H1 (cell line): Measurements from ENCODE around the gene IL12RB2. TPM values are rescaled to one million over a fixed set of nuclear protein-coding genes. Genes with fewer than 3 reads are reported as not detected.
A peak's percentile ranks its signal among the peaks of the same experiment; 100 is the strongest.

ENCODE experiments used
- CTCF ChIA-PET: fragments of 300-600 bp; sonication (Branson Sonifier 250); formaldehyde crosslinking; loops from one replicate; lab custom pipeline; 2021; ENCODE audit not compliant: partially characterized antibody; lab: Charles Lee
- POLR2A ChIA-PET: fragments of 300-600 bp; sonication (Branson Sonifier 250); formaldehyde crosslinking; loops from one replicate; lab custom pipeline; 2021; ENCODE audit warnings: inconsistent platforms; ENCODE audit not compliant: partially characterized antibody; lab: Charles Lee
- DNase-seq, 2 experiments: peaks; one replicate each; pipeline versions ENCODE4 v3.0.0 to v3.0.0-alpha.2; 2010 to 2022; ENCODE audit warnings: low spot score in 2 of 2, low read depth in 1 of 2, mixed read lengths in 1 of 2
- FAIRE-seq: peaks from 2 replicates; lab custom pipeline; 2011; peaks lifted over from hg19 to GRCh38; lab: Jason Lieb, UNC
- H2AFZ ChIP-seq: 2 replicates; pipeline ENCODE4 v1.8.1; 2012; ENCODE audit warnings: low read length, inconsistent platforms
- H2AK5ac ChIP-seq: 2 replicates; pipeline ENCODE4 v1.6.1; 2013; ENCODE audit warnings: low read depth, low read length
- H2BK120ac ChIP-seq: replicated peaks from 2 replicates; pipeline ENCODE3; 2013; ENCODE audit warnings: low read depth, low read length, inconsistent platforms
- H2BK12ac ChIP-seq: 2 replicates; pipeline ENCODE4 v1.6.1; 2013; ENCODE audit warnings: low read depth, low read length
- H2BK15ac ChIP-seq: 2 replicates; pipeline ENCODE4 v1.6.1; 2013; ENCODE audit warnings: low read length
- H2BK20ac ChIP-seq: 2 replicates; pipeline ENCODE4 v1.6.1; 2013; ENCODE audit warnings: low read length
- H2BK5ac ChIP-seq: 2 replicates; pipeline ENCODE4 v1.6.1; 2013; ENCODE audit warnings: low read depth, low read length
- H3K14ac ChIP-seq: 2 replicates; pipeline ENCODE4 v1.6.1; 2013; ENCODE audit warnings: inconsistent platforms; ENCODE audit not compliant: insufficient read length
- H3K18ac ChIP-seq: 2 replicates; pipeline ENCODE4 v1.6.1; 2013; ENCODE audit warnings: low read length; ENCODE audit errors: extremely low read depth
- H3K23ac ChIP-seq: 2 replicates; pipeline ENCODE4 v1.6.1; 2013; ENCODE audit warnings: inconsistent platforms; ENCODE audit not compliant: insufficient read length
- H3K23me2 ChIP-seq: 2 replicates; pipeline ENCODE4 v1.6.1; 2013; ENCODE audit warnings: low read depth, low read length
- H3K27ac ChIP-seq: 2 replicates; pipeline ENCODE4 v1.6.1; 2011; ENCODE audit warnings: low read depth, low read length, inconsistent platforms
- H3K27me3 ChIP-seq, 4 experiments: replicated peaks in 1 of 4; 1 replicate in 1 of 4; 2 replicates in 3 of 4; pipeline versions ENCODE4 v1.6.1 to v1.8.1; 2011 to 2013; ENCODE audit warnings: low read length in 3 of 4, mild to moderate bottlenecking in 3 of 4, inconsistent platforms in 2 of 4, mixed read lengths in 2 of 4, moderate library complexity in 1 of 4; ENCODE audit not compliant: control insufficient read depth in 3 of 4, insufficient read depth in 3 of 4; ENCODE audit errors: extremely low read depth in 1 of 4
- H3K36me3 ChIP-seq, 4 experiments: 2 replicates each; pipeline versions ENCODE4 v1.6.1 to v1.8.1; 2011 to 2013; ENCODE audit warnings: mild to moderate bottlenecking in 4 of 4, low read length in 3 of 4, moderate library complexity in 2 of 4, control low read depth in 1 of 4, inconsistent platforms in 1 of 4; ENCODE audit not compliant: insufficient read depth in 4 of 4, control insufficient read depth in 2 of 4
- H3K4ac ChIP-seq: replicated peaks from 2 replicates; pipeline ENCODE3; 2013; ENCODE audit warnings: low read length, low read depth, mixed read lengths, inconsistent platforms; ENCODE audit not compliant: insufficient read length
- H3K4me1 ChIP-seq, 4 experiments: replicated peaks in 1 of 4; 1 replicate in 1 of 4; 2 replicates in 3 of 4; pipeline versions ENCODE4 v1.6.1 to v1.8.1; 2011 to 2013; ENCODE audit warnings: low read length in 3 of 4, inconsistent platforms in 2 of 4, mixed read lengths in 1 of 4; ENCODE audit not compliant: insufficient read depth in 4 of 4, control insufficient read depth in 3 of 4
- H3K4me2 ChIP-seq, 2 experiments: 2 replicates each; pipeline versions ENCODE4 v1.6.1 to v1.8.1; 2011 to 2013; ENCODE audit warnings: low read depth in 2 of 2, low read length in 2 of 2, control low read depth in 1 of 2, inconsistent platforms in 1 of 2, mild to moderate bottlenecking in 1 of 2; ENCODE audit not compliant: insufficient read depth in 1 of 2
- H3K4me3 ChIP-seq, 4 experiments: fragments of 200-600, 300-600 bp in 1 of 4; sonication (generic), shearing (Covaris generic), sonication (Bioruptor Twin) in 1 of 4; 2 replicates each; pipeline versions ENCODE4 v1.5.1 to v1.8.1; 2011 to 2016; ENCODE audit warnings: low read length in 4 of 4, low read depth in 3 of 4, control low read depth in 2 of 4, inconsistent platforms in 2 of 4, mild to moderate bottlenecking in 2 of 4, mixed read lengths in 1 of 4, moderate library complexity in 1 of 4; ENCODE audit not compliant: insufficient read depth in 2 of 4; ENCODE audit errors: extremely low read depth in 1 of 4
- H3K56ac ChIP-seq: replicated peaks from 2 replicates; pipeline ENCODE3; 2013; ENCODE audit warnings: low read depth, mild to moderate bottlenecking, mixed read lengths, low read length, inconsistent platforms; ENCODE audit not compliant: insufficient read length
- H3K79me1 ChIP-seq: 2 replicates; pipeline ENCODE4 v1.6.1; 2013; ENCODE audit warnings: low read depth, low read length, control low read depth
- H3K79me2 ChIP-seq, 2 experiments: 2 replicates each; pipeline versions ENCODE4 v1.6.1 to v1.8.1; 2012 to 2013; ENCODE audit warnings: low read length in 2 of 2, mild to moderate bottlenecking in 2 of 2, inconsistent platforms in 1 of 2; ENCODE audit not compliant: insufficient read depth in 2 of 2, control insufficient read depth in 1 of 2
- H3K9ac ChIP-seq, 4 experiments: replicated peaks in 1 of 4; 1 replicate in 1 of 4; 2 replicates in 3 of 4; pipeline versions ENCODE4 v1.6.1 to v1.8.1; 2011 to 2013; ENCODE audit warnings: low read depth in 3 of 4, low read length in 3 of 4, control low read depth in 2 of 4, mild to moderate bottlenecking in 2 of 4, moderate library complexity in 2 of 4, inconsistent platforms in 1 of 4; ENCODE audit errors: extremely low read depth in 1 of 4
- H3K9me3 ChIP-seq, 2 experiments: 2 replicates each; pipeline versions ENCODE4 v1.6.1 to v1.8.1; 2012 to 2013; ENCODE audit warnings: mild to moderate bottlenecking in 2 of 2, moderate library complexity in 2 of 2, control low read depth in 1 of 2, inconsistent platforms in 1 of 2, low read depth in 1 of 2, low read length in 1 of 2, mixed read lengths in 1 of 2; ENCODE audit not compliant: insufficient read depth in 2 of 2
- H4K20me1 ChIP-seq, 2 experiments: replicated peaks in 1 of 2; 2 replicates each; pipeline versions ENCODE3 to v1.8.1; 2011 to 2013; ENCODE audit warnings: inconsistent platforms in 2 of 2, low read length in 2 of 2, mild to moderate bottlenecking in 1 of 2; ENCODE audit not compliant: insufficient read depth in 2 of 2, control insufficient read depth in 1 of 2
- H4K5ac ChIP-seq: 2 replicates; pipeline ENCODE4 v1.6.1; 2013; ENCODE audit warnings: low read length, low read depth, mixed read lengths, inconsistent platforms; ENCODE audit not compliant: insufficient read length
- H4K8ac ChIP-seq: 2 replicates; pipeline ENCODE4 v1.8.0; 2013; ENCODE audit warnings: mild to moderate bottlenecking, moderate library complexity, low read length, inconsistent platforms; ENCODE audit not compliant: insufficient read depth; ENCODE audit errors: extremely low read depth
- H4K91ac ChIP-seq: replicated peaks from 2 replicates; pipeline ENCODE3; 2013; ENCODE audit warnings: low read length, mixed read lengths, inconsistent platforms; ENCODE audit not compliant: insufficient read length
- CEBPB ChIP-seq: IDR thresholded peaks from 2 replicates; pipeline ENCODE4 v1.6.1; 2012; ENCODE audit warnings: low read depth, low read length
- WGBS, 2 experiments: shearing (Covaris generic) in 1 of 2; methylation state at CpG; one replicate each; pipeline versions ENCODE4 v1.1.6 to v1.1.7; 2013 to 2015; ENCODE audit warnings: low lambda C conversion rate in 2 of 2, mixed read lengths in 2 of 2, inconsistent platforms in 1 of 2, low coverage in 1 of 2, missing lambda C conversion rate in 1 of 2; ENCODE audit not compliant: insufficient replicate concordance in 2 of 2, insufficient coverage in 1 of 2, insufficient read length in 1 of 2; ENCODE audit errors: extremely low coverage in 1 of 2, missing lambda C conversion rate in 1 of 2; 5-methylcytosine and 5-hydroxymethylcytosine counted together
- polyA plus RNA-seq, 7 experiments: library from polyadenylated mRNA; depleted of rRNA in 3 of 7; stranded (reverse) in 5 of 7; unstranded in 2 of 7; fragments of >200 nt in 5 of 7; fragments of 200-250 nt in 2 of 7; gene quantifications; 1 replicate in 5 of 7; 2 replicates in 1 of 7; 4 replicates in 1 of 7; pipeline versions ENCODE4 v1.2.1 to v1.2.3, GENCODE V29; 2011 to 2013; ENCODE audit warnings: missing spikeins in 2 of 7, mixed read lengths in 2 of 7
- total RNA-seq: library from RNA; stranded (reverse); fragmentation: NEBNext Ultra II Directional; extraction: Animal tissue kit (Norgen Biotek cat#: 25700); gene quantifications from 2 replicates; pipeline ENCODE4 v1.2.1, GENCODE V29; 2021
- TF ChIP-seq, protein P1 (sequence below): IDR thresholded peaks from 2 replicates; pipeline ENCODE4 v1.6.1; 2011; ENCODE audit warnings: low read depth, mild to moderate bottlenecking, low read length; ENCODE audit not compliant: insufficient read depth

The IL12RB2 gene
- total and polyA plus RNA-seq, 2 of the 8 experiments (the other 6 are each of a cell fraction or from before 2014, with no cell fraction given), result 1.4 TPM

DNA sequence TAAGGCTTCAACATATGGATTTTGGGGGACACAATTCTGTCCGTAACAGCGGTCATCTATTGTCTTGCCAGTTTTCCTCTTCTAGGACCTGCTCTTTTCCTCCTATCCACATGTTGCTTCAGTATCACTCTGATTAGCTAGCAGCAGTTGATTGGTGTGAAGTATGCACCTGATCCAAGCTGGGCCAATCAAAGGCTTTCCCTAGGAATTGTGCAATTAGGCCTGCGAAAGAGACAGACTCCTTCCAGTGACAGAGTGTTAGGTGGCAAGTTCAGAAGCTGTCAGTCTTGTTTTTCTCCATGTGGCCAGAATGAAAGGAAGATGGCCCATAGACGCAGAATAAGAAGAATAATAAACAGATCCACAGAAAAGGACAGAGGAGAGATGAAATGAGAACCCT, 34.1 kb upstream of the IL12RB2 start:
- Histone ChIP-seq H3K27me3 (no peaks in the 10 kb centered on the region), H3K9me3 (peaks cover 0 to 5% of the 10 kb centered on the region in 2 experiments; a peak in 2 of 4 replicates), H3K4me1 (no peaks in the 10 kb centered on the region), H3K23ac (no peak overlapping the region), H2AFZ (no peak overlapping the region), H3K4me2 (no peak overlapping the region), H2BK12ac (0 out of 2 replicates have a peak overlapping the region, but pooled peaks have one; percentile 27), H2BK120ac (no peak overlapping the region), H4K20me1 (no peaks in the 10 kb centered on the region), H2BK5ac (no peak overlapping the region), H3K9ac (no peak overlapping the region), H3K4ac (no peak overlapping the region), H3K56ac (no peak overlapping the region), H3K27ac (no peak overlapping the region), H2BK20ac (no peak overlapping the region), H3K79me2 (no peaks in the 10 kb centered on the region), H3K79me1 (no peaks in the 10 kb centered on the region), H4K8ac (no peak overlapping the region), H3K36me3 (no peaks in the 10 kb centered on the region), H2AK5ac (no peak overlapping the region), H3K4me3 (no peak overlapping the region), H3K14ac (no peak overlapping the region), H4K5ac (no peak overlapping the region), H4K91ac (no peak overlapping the region), H3K18ac (no peak overlapping the region), H3K23me2 (peaks cover 2% of the 10 kb centered on the region; the same call in 1 of the 2 replicates), H2BK15ac (no peak overlapping the region)
- DNase-seq (no peak), FAIRE-seq (no peak)
- TF ChIP-seq, protein P1, sequence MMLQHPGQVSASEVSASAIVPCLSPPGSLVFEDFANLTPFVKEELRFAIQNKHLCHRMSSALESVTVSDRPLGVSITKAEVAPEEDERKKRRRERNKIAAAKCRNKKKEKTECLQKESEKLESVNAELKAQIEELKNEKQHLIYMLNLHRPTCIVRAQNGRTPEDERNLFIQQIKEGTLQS, result no peak
- peak; percentile 45; the same call in 1 of the 2 replicates for TF ChIP-seq CEBPB
- ChIA-PET CTCF (interaction anchor here (0.6 to 2.2 kb wide), 7 partner anchors 16 to 227 kb away, joined by 3 to 7 read pairs (median 4); no protein-coding TSS in a partner anchor), POLR2A (no interaction called here)
- WGBS, 2 experiments, result 74% methylated on average over 4 of the region's 4 CpGs; no CpG with 5 or more reads in 1 of the 2 experiments
